GM21528 (cell line): ENCODE measurements around the gene POM121L2.

Experiments
- ATAC-seq: cut with Tn5 transposase; IDR thresholded peaks from one replicate; pipeline ENCODE4 v1.9.1; 2021; ENCODE audit warnings: mild to moderate bottlenecking, moderate library complexity; ENCODE audit not compliant: unreplicated experiment, low FRiP score

Gene POM121L2

GRCh38 chr6:27295301-27296079 is 16.6 kb downstream of the POM121L2 start:
- ATAC-seq = no peak

- ATAC-seq = no peak
These were observed 17.7 kb downstream of the POM121L2 start for GRCh38 chr6:27294409-27294808.

- no peak for ATAC-seq
These were observed 18.5 kb downstream of the POM121L2 start for GRCh38 chr6:27293436-27294098.

- ATAC-seq = no peak
These were observed 21.2 kb downstream of the POM121L2 start for GRCh38 chr6:27290850-27291208.

GRCh38 chr6:27290065-27290849 is 21.8 kb downstream of the POM121L2 start:
- ATAC-seq = no peak

- no peak for ATAC-seq
These were observed 23.7 kb downstream of the POM121L2 start for GRCh38 chr6:27288136-27289044.

GRCh38 chr6:27287751-27288135 is 24.3 kb downstream of the POM121L2 start:
- no peak for ATAC-seq

- ATAC-seq = no peak
These were observed 25.9 kb downstream of the POM121L2 start for GRCh38 chr6:27286141-27286540.

GRCh38 chr6:27283279-27283678 is 28.8 kb downstream of the POM121L2 start:
- ATAC-seq = no peak

- ATAC-seq = no peak
These were observed 30.5 kb downstream of the POM121L2 start for GRCh38 chr6:27281569-27281968.

GRCh38 chr6:27281105-27281539 is 31.0 kb downstream of the POM121L2 start:
- ATAC-seq = no peak

GRCh38 chr6:27280540-27281000 is 31.5 kb downstream of the POM121L2 start:
- ATAC-seq = no peak

- ATAC-seq = no peak
These were observed 32.0 kb downstream of the POM121L2 start for GRCh38 chr6:27280064-27280539.

- no peak for ATAC-seq
These were observed 32.5 kb downstream of the POM121L2 start for GRCh38 chr6:27279513-27280063.

GRCh38 chr6:27275025-27275956 is 36.8 kb downstream of the POM121L2 start:
- no peak for ATAC-seq

GRCh38 chr6:27273783-27274182 is 38.3 kb downstream of the POM121L2 start:
- no peak for ATAC-seq

- no peak for ATAC-seq
These were observed 43.3 kb downstream of the POM121L2 start for GRCh38 chr6:27268803-27269202.

GRCh38 chr6:27267857-27268434 is 44.1 kb downstream of the POM121L2 start:
- no peak for ATAC-seq
